Caco-2 (cell line): ENCODE data around the gene TBXAS1. TPM values are rescaled to one million over a fixed set of nuclear protein-coding genes. Genes with fewer than 3 reads are reported as not detected.

ENCODE experiments used
- BruUV-seq: library from RNA; stranded (reverse); fragments of 400-500 nt; replicated peaks from 2 replicates; lab custom pipeline; 2021; lab: Mats Ljungman, UMichigan
- CTCF ChIA-PET: fragments of 300-600 bp; sonication (Branson Sonifier 250); formaldehyde crosslinking; loops from one replicate; lab custom pipeline; 2022; ENCODE audit warnings: antibody characterized with exemption; lab: Charles Lee
- POLR2A ChIA-PET: fragments of 300-600 bp; sonication (Branson Sonifier 250); formaldehyde crosslinking; loops from one replicate; lab custom pipeline; 2022; ENCODE audit warnings: antibody characterized with exemption; lab: Charles Lee
- DNase-seq, 2 experiments: peaks; one replicate each; pipeline versions ENCODE4 v3.0.0 to v3.0.0-alpha.2; 2020 to 2022
- H3K27me3 ChIP-seq: replicated peaks from 2 replicates; pipeline ENCODE4 v1.6.0; 2011; ENCODE audit warnings: low read length; ENCODE audit not compliant: control insufficient read depth, insufficient read depth
- H3K36me3 ChIP-seq: 2 replicates; pipeline ENCODE4 v1.5.1; 2011; ENCODE audit warnings: low read length; ENCODE audit not compliant: control insufficient read depth, insufficient read depth
- H3K4me1 ChIP-seq: fragments of 250-450 bp; sonication (Bioruptor Pico); 2 replicates; pipeline ENCODE4 v1.5.1; 2020; ENCODE audit warnings: mild to moderate bottlenecking
- H3K4me3 ChIP-seq: 2 replicates; pipeline ENCODE4 v1.5.1; 2011; ENCODE audit warnings: low read depth, mild to moderate bottlenecking, control low read depth, low read length
- H3K9me3 ChIP-seq: fragments of 250-450 bp; sonication (Bioruptor Pico); 2 replicates; pipeline ENCODE4 v1.5.1; 2020; ENCODE audit warnings: mild to moderate bottlenecking, moderate library complexity
- H3K27ac Mint-ChIP-seq: one replicate; pipeline ENCODE4 v1.8.0; 2022; ENCODE audit warnings: mixed read lengths; ENCODE audit not compliant: unreplicated experiment
- H3K27me3 Mint-ChIP-seq: one replicate; pipeline ENCODE4 v1.8.0; 2022; ENCODE audit warnings: mixed read lengths; ENCODE audit not compliant: insufficient read depth, unreplicated experiment
- H3K36me3 Mint-ChIP-seq: one replicate; pipeline ENCODE4 v1.8.0; 2022; ENCODE audit warnings: mild to moderate bottlenecking, mixed read lengths; ENCODE audit not compliant: insufficient read depth, unreplicated experiment
- H3K4me1 Mint-ChIP-seq: one replicate; pipeline ENCODE4 v1.8.0; 2022; ENCODE audit warnings: low read depth, mixed read lengths; ENCODE audit not compliant: unreplicated experiment
- H3K4me3 Mint-ChIP-seq: one replicate; pipeline ENCODE4 v1.8.0; 2022; ENCODE audit warnings: mild to moderate bottlenecking, moderate library complexity, mixed read lengths; ENCODE audit not compliant: unreplicated experiment
- H3K9me3 Mint-ChIP-seq: one replicate; pipeline ENCODE4 v1.8.0; 2022; ENCODE audit warnings: mixed read lengths; ENCODE audit not compliant: unreplicated experiment
- CTCF ChIP-seq, 2 experiments: fragments of 200-600 bp in 1 of 2; IDR thresholded peaks; 1 replicate in 1 of 2; 2 replicates in 1 of 2; pipeline versions ENCODE4 v1.5.1 to v1.8.0; 2011 to 2022; ENCODE audit warnings: antibody characterized with exemption in 1 of 2, control low read depth in 1 of 2, inconsistent platforms in 1 of 2, low read depth in 1 of 2, low read length in 1 of 2, mild to moderate bottlenecking in 1 of 2, moderate library complexity in 1 of 2; ENCODE audit not compliant: insufficient read depth in 1 of 2, severe bottlenecking in 1 of 2, unreplicated experiment in 1 of 2
- intact Hi-C: fragments of 100-400 bp; cut with micrococcal nuclease; formaldehyde crosslinking; loops from one replicate; pipeline ENCODE4 v1.10.0; 2022; ENCODE audit not compliant: unreplicated experiment
- total RNA-seq: library from RNA; stranded (reverse); gene quantifications from 2 replicates; pipeline ENCODE4 v1.2.3, GENCODE V29; 2022

The TBXAS1 gene
- total RNA-seq, 1 experiment from 2014 or later: 1.6 TPM

- BruUV-seq: no TSS peak
- CTCF ChIA-PET: no interaction called here
- Histone ChIP-seq H3K4me1 (no peaks in the 10 kb centered on the region), H3K27me3 (no peaks in the 10 kb centered on the region), H3K9me3 (no peaks in the 10 kb centered on the region), H3K4me3 (no peak overlapping the region), H3K36me3 (no peaks in the 10 kb centered on the region)
- Mint-ChIP-seq H3K4me1 (no peaks in the 10 kb centered on the region), H3K4me3 (no peak overlapping the region), H3K36me3 (no peaks in the 10 kb centered on the region), H3K9me3 (no peaks in the 10 kb centered on the region), H3K27ac (no peak overlapping the region), H3K27me3 (peaks cover 7% of the 10 kb centered on the region)
- intact Hi-C loops: no loop called here
- POLR2A ChIA-PET: no interaction called here
- TF ChIP-seq CTCF (IDR thresholded peaks at IDR 0.05; ENCODE audit: insufficient read depth in 1 of 2, low read depth in 1 of 2, low read length in 1 of 2, severe bottlenecking in 1 of 2, unreplicated experiment in 1 of 2): no peak
- DNase-seq: no peak
Measured at GRCh38 chr7:139936760-139937310, 107.8 kb downstream of the TBXAS1 start.

GRCh38 chr7:139937715-139938114 lies 108.7 kb downstream of the TBXAS1 start:
- ChIA-PET CTCF (no interaction called here), POLR2A (no interaction called here)
- TF ChIP-seq CTCF (IDR thresholded peaks at IDR 0.05; ENCODE audit: insufficient read depth in 1 of 2, low read depth in 1 of 2, low read length in 1 of 2, severe bottlenecking in 1 of 2, unreplicated experiment in 1 of 2): no peak
- no peaks in the 10 kb centered on the region for H3K27me3 ChIP-seq
- H3K36me3 Mint-ChIP-seq: no peaks in the 10 kb centered on the region
- no TSS peak for BruUV-seq
- intact Hi-C loops: no loop called here
- no peaks in the 10 kb centered on the region for H3K36me3 ChIP-seq
- H3K9me3 ChIP-seq: no peaks in the 10 kb centered on the region
- no peak overlapping the region for H3K4me3 ChIP-seq
- no peaks in the 10 kb centered on the region for H3K9me3 Mint-ChIP-seq
- peaks cover 7% of the 10 kb centered on the region for H3K27me3 Mint-ChIP-seq
- H3K4me1 Mint-ChIP-seq: no peaks in the 10 kb centered on the region
- no peak overlapping the region for H3K27ac Mint-ChIP-seq
- no peak for DNase-seq
- H3K4me1 ChIP-seq: no peaks in the 10 kb centered on the region
- no peak overlapping the region for H3K4me3 Mint-ChIP-seq

- Mint-ChIP-seq H3K4me3 (no peak overlapping the region), H3K27ac (no peak overlapping the region)
- CTCF ChIA-PET: interaction anchor here (1.0 kb wide), 1 partner anchor 509 kb away, joined by 3 read pairs; no protein-coding TSS in a partner anchor
Measured at GRCh38 chr7:139940866-139941265, 111.8 kb downstream of the TBXAS1 start.

More at GRCh38 chr7:139940866-139941265, 111.8 kb downstream of the TBXAS1 start:
- H3K27me3 ChIP-seq: no peaks in the 10 kb centered on the region; the same call in 1 of the 2 replicates
- Mint-ChIP-seq H3K27me3 (peaks cover 14% of the 10 kb centered on the region), H3K9me3 (no peaks in the 10 kb centered on the region), H3K4me1 (no peaks in the 10 kb centered on the region), H3K36me3 (no peaks in the 10 kb centered on the region)
- DNase-seq: no peak
- H3K4me1 ChIP-seq: no peaks in the 10 kb centered on the region
- TF ChIP-seq CTCF (IDR thresholded peaks at IDR 0.05; ENCODE audit: insufficient read depth in 1 of 2, low read depth in 1 of 2, low read length in 1 of 2, severe bottlenecking in 1 of 2, unreplicated experiment in 1 of 2): no peak
- H3K36me3 ChIP-seq: no peaks in the 10 kb centered on the region
- POLR2A ChIA-PET: no interaction called here
- no peak overlapping the region for H3K4me3 ChIP-seq
- no TSS peak for BruUV-seq
- no peaks in the 10 kb centered on the region for H3K9me3 ChIP-seq
- intact Hi-C loops: no loop called here
